GM18519 (cell line): ENCODE data around the gene HOXA3.

Source experiments
- ATAC-seq: cut with Tn5 transposase; IDR thresholded peaks from one replicate; pipeline ENCODE4 v1.9.1; 2021; ENCODE audit warnings: mild to moderate bottlenecking, moderate library complexity; ENCODE audit not compliant: unreplicated experiment, low FRiP score

The HOXA3 gene

GRCh38 chr7:27145914-27146412 is 6.4 kb downstream of the HOXA3 start:
- no peak for ATAC-seq

GRCh38 chr7:27145165-27145913 is 7.0 kb downstream of the HOXA3 start:
- ATAC-seq = no peak

DNA sequence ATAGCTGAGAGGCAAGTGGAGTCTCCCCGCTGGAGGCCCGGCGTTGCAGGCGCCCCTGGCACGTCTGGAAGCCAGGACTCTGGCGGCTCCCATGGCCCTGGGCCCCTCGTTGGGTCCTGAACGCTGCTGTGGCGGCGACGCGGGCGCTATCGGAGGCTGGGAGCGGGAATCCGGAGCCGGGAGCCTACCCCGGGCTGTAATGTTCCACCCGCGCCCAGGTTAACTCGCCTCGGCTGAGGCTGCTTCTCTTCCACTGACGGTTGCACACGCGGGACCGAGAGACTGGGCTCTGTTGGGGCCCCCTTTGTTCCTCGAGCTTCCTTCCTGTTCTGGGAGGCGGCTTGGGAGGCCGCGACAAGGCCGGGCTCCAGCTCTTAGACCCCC is 7.6 kb downstream of the HOXA3 start:
- ATAC-seq = no peak

GRCh38 chr7:27143950-27144780 is 8.2 kb downstream of the HOXA3 start:
- no peak for ATAC-seq

DNA sequence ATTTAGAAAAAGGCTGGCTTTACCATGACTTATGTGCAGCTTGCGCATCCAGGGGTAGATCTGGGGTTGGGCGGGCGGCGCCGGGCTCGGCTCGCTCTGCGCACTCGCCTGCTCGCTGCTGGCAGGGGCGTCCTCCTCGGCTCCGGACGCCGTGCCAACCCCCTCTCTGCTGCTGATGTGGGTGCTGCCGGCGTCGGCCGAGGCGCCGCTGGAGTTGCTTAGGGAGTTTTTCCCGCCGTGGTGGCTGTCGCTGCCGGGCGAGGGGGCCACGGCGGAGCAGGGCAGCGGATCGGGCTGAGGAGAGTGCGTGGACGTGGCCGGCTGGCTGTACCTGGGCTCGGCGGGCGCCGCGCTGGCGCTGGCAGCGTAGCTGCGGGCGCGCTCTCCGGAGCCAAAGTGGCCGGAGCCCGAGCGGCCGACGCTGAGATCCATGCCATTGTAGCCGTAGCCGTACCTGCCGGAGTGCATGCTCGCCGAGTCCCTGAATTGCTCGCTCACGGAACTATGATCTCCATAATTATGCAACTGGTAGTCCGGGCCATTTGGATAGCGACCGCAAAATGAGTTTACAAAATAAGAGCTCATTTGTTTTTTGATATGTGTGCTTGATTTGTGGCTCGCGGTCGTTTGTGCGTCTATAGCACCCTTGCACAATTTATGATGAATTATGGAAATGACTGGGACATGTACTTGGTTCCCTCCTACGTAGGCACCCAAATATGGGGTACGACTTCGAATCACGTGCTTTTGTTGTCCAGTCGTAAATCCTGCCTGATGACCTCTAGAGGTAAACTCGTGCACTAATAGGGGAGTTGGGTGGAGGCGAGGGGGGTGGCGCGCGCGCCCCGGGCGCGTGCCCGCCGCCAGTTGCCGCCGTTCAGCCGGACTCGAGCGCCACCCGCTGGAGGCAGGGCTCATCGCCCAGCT is 9.1 kb downstream of the HOXA3 start, which contains the start of gene HOXA5:
HOXA5 (minus strand) TSS at position 659 of the 927 bp plus-strand sequence; CDS start at position 585, 74 bp downstream.
- no peak for ATAC-seq

DNA sequence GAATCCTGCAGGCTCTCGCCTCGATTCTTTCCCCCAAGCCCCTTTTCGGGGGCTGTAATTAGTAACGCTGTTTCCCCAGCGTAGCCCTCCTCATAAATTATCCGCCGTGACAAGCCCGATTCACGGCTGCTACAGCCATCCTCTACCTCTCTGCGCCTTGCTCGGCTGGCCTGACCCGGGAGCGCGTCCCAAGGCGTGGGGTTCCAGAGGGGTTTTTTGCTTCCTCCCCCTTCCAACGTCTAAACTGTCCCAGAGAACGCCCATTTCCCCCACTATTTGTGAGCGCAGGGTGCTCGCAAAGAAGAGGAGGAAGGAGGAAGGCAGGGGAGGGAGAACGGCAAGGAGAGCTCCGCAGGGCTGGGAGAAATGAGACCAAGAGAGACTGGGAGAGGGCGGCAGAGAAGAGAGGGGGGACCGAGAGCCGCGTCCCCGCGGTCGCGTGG is 9.8 kb downstream of the HOXA3 start:
- no peak for ATAC-seq

GRCh38 chr7:27141923-27142579 is 10.3 kb downstream of the HOXA3 start:
- ATAC-seq = no peak

- ATAC-seq = no peak
Observed at GRCh38 chr7:27141137-27141922, 11.1 kb downstream of the HOXA3 start.

- ATAC-seq = no peak
Observed at GRCh38 chr7:27140126-27140857, 12.1 kb downstream of the HOXA3 start.

DNA sequence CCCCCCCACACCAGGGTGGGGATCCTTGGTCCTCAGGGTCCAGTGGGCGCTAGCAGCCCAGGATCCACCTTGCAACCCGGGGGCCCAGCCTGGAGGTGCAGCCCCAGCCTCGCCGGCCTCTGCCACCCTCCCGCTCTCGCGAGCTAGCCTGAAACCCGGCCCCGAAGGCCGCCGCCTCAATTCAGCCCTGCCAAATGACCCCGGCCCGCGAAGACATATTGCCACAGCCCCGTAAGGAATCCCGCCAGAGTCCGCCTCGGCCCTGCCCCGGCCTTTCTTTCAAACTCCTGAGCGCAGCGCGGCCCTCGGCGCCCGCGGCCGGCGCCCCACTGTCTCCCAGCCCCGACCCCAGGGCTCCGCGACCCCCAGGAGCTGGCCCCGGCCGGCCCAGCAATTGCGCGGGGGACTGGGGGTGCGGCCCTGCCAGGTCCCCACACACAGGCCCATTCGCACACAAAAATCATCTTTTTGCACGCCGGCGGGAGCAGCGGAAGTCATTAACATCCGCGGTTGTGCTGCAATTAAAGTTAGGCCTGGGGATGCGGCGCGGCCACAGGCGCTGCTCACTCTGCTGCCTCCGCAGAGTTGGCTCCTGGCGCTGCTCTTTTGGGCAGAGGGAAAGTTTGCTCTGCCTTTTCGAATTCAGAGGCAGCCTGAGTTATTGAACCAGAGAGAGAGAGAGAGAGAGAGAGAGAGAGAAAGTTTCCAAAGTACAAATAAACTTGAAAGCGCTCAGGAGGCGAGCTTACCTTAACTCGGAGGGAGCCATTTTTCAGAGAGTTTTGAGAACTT is 12.9 kb downstream of the HOXA3 start:
- ATAC-seq = no peak

DNA sequence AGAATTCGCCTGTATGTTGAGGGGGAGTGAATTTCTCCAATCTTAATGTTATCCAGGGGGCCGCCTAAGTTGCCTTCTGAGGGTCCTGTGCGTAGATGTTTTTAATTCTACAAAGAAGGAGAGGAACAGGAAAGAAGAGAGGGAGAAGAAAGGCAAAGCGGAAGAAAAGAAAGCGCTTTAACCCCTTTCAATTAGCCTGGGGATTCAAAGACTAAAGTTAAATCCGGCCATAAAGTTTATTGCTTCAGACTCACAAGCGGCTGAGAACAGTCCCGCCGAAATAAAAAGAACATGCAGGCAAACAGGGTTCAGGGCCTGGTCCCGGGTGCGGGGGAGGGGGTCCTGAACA is 13.4 kb downstream of the HOXA3 start:
- no peak for ATAC-seq

DNA sequence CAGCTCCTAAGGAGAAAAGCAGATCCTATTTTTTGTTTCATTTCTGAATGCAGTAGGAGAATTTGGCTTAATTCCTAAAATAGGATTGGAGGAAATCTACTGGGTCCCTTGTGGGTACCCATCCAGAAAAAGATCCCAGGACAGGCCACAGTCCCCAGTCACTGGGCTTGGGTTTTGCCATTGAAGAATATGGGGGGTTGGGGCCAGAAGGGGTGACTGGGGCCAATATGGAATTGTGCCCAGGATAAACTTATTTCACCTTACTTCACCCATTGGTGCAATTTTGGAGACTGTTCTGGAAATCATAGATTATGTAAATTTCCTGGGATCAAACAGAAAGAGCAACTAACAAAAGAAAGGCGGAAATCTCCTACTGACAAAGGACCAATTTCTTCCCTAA is 13.9 kb downstream of the HOXA3 start:
- ATAC-seq = no peak

- ATAC-seq = no peak
Observed at GRCh38 chr7:27137640-27138315, 14.6 kb downstream of the HOXA3 start.

DNA sequence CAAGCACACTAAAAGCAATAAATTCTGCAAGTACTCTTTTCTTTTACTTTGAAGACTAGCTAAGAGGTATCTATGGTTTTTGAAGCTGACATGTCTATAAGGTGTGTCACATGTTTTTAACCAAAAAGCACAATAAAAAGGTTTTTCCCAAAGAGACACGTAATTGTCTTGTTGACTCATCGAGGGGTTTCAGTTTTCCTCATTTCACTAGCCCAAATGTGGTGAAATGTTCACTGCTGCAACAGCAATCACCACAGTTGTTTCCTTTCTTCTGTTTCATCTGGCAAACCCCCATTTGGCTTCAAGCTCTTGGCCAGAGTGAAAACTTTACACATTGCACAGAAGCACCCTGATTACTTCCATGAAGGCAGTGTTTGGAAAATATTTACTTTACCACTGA is 18.0 kb downstream of the HOXA3 start:
- no peak for ATAC-seq

DNA sequence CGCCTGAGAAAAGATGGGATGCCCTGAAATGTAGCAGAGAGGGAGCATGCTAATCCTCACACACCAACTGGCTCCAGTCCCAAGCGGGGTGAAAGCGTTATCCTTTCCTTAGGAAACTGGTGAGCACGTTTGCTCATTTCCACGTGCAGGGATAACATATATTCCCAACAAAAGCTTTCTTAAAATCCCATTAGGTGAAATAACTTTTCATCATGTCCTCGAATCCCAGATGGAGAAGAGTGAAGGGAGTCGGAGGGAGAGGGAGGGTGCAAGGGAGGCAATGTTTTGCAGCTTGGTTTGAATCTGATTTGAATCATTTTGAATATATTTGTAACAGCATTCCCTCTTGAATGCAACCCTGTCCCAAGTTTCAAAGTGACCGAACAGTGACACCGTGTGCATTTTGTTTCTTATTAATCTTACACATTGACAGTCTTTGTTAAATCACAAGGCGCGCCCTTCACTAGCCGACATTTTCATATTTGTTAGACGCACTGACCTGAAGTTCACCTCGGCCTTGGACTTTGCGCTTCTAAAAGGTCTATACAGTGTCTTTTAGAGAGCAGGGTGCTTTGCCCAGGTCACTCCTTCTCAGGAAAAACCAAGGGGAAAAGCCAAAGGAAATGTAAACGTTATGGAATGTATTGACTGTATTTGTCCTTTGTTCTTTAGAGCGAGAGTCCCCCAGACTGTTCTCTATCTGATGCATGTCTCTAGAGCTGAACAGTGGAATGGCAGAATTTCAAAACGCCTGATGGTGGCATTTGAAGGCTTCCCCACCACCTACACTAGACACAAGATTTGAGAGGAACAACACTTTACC is 18.8 kb downstream of the HOXA3 start:
- ATAC-seq = no peak

DNA sequence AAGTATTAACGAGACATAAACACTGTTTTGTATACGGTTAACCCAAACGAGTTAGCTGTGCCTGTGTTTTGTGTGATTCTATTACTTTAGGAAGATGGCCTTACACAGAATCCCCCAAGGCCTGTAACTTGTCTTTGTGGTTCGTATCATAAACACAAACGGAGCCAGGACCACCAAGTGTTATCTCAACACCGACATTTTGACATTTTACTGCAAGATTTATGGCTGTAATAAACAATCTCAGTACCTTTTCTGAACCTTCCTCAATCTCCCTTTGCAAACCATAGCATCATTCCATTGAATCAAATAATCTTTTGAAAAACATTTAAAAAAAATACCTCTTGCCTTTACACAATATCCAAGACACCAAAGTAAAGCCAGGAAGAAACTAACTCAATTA is 19.4 kb downstream of the HOXA3 start:
- no peak for ATAC-seq
